CD4-positive, alpha-beta T cell (primary cell): ENCODE measurements around the gene AUTS2. TPM values are rescaled to one million over a fixed set of nuclear protein-coding genes. Genes with fewer than 3 reads are reported as not detected.
A peak's percentile ranks its signal among the peaks of the same experiment; 100 is the strongest.

Experiments
- ATAC-seq: fragments of 200-7000 bp; cut with Tn5 transposase; one replicate; pipeline ENCODE4 v1.10.0; 2022; ENCODE audit warnings: mild to moderate bottlenecking; ENCODE audit not compliant: poor library complexity
- CTCF ChIA-PET: fragments of 350-600 bp; sonication (Branson Sonifier 250); formaldehyde crosslinking; loops from one replicate; lab custom pipeline; 2021; ENCODE audit warnings: antibody characterized with exemption, inconsistent platforms; lab: Charles Lee
- POLR2A ChIA-PET: fragments of 350-600 bp; sonication (Branson Sonifier 250); formaldehyde crosslinking; loops from one replicate; lab custom pipeline; 2021; ENCODE audit warnings: antibody characterized with exemption, inconsistent platforms; lab: Charles Lee
- DNase-seq, 14 experiments: peaks; one replicate each; pipeline ENCODE4 v3.0.0-alpha.2; 2013 to 2020; ENCODE audit warnings: mixed read lengths in 2 of 14
- H3K27ac ChIP-seq, 2 donors: one replicate each; pipeline versions ENCODE4 v1.5.1 to v1.7.0; 2013; ENCODE audit warnings: low read length in 2 of 2, low read depth in 1 of 2, mild to moderate bottlenecking in 1 of 2
- H3K27me3 ChIP-seq, 2 experiments: 1 replicate in 1 of 2; 2 replicates in 1 of 2; pipeline versions ENCODE4 v1.6.1 to v1.7.0; 2013; ENCODE audit warnings: low read length in 2 of 2, control low read depth in 1 of 2, mild to moderate bottlenecking in 1 of 2, moderate library complexity in 1 of 2; ENCODE audit not compliant: insufficient read depth in 2 of 2, control insufficient read depth in 1 of 2
- H3K36me3 ChIP-seq: one replicate; pipeline ENCODE4 v1.6.1; 2013; ENCODE audit warnings: low read length, control low read depth; ENCODE audit not compliant: insufficient read depth
- H3K4me1 ChIP-seq: one replicate; pipeline ENCODE4 v1.6.1; 2013; ENCODE audit warnings: low read length, control low read depth; ENCODE audit not compliant: insufficient read depth
- H3K4me3 ChIP-seq: one replicate; pipeline ENCODE4 v1.5.1; 2013; ENCODE audit warnings: mild to moderate bottlenecking, low read length, moderate library complexity
- H3K9me3 ChIP-seq, 2 experiments: 1 replicate in 1 of 2; 2 replicates in 1 of 2; pipeline versions ENCODE4 v1.6.1 to v1.7.0; 2013; ENCODE audit warnings: low read length in 2 of 2, mild to moderate bottlenecking in 2 of 2, control low read depth in 1 of 2, moderate library complexity in 1 of 2; ENCODE audit not compliant: control insufficient read depth in 1 of 2, insufficient read depth in 1 of 2
- H3K27ac Mint-ChIP-seq: one replicate; pipeline ENCODE4 v1.8.0; 2020; ENCODE audit warnings: mixed read lengths
- H3K27me3 Mint-ChIP-seq: one replicate; pipeline ENCODE4 v1.8.0; 2021; ENCODE audit warnings: mixed read lengths
- H3K36me3 Mint-ChIP-seq: one replicate; pipeline ENCODE4 v1.8.0; 2021; ENCODE audit warnings: low read depth, mixed read lengths
- H3K4me1 Mint-ChIP-seq: one replicate; pipeline ENCODE4 v1.8.0; 2021; ENCODE audit warnings: low read depth, mixed read lengths
- H3K4me3 Mint-ChIP-seq: one replicate; pipeline ENCODE4 v1.8.0; 2020; ENCODE audit warnings: mild to moderate bottlenecking, mixed read lengths
- H3K9me3 Mint-ChIP-seq: one replicate; pipeline ENCODE4 v1.8.0; 2020; ENCODE audit warnings: mixed read lengths
- intact Hi-C, 2 experiments: fragments of 100-400 bp; cut with DNase I in 1 of 2; cut with micrococcal nuclease in 1 of 2; formaldehyde crosslinking; loops; one replicate each; pipeline versions ENCODE4 v1.15.1 to v1.9.0; 2023 to 2025; cut with DNase I, micrococcal nuclease
- total RNA-seq, 174 experiments: library from RNA in 2 of 174; stranded (reverse) in 2 of 174; gene quantifications; one replicate each; pipeline ENCODE4 v1.2.3 and lab custom pipeline; 2021 to 2026
- TF ChIP-seq, protein P1 (sequence below): fragments of 200-600 bp; IDR thresholded peaks from one replicate; pipeline ENCODE4 v1.8.0; 2022; ENCODE audit warnings: antibody characterized with exemption, mild to moderate bottlenecking

AUTS2 gene
- total RNA-seq, 2 experiments from 2014 or later = 43.6 to 47.6 TPM

- H3K27ac ChIP-seq = no peak overlapping the region
- peaks cover 4% of the 10 kb centered on the region for H3K9me3 Mint-ChIP-seq
- DNase-seq (no peak), ATAC-seq (no peak)
- intact Hi-C loops = no loop called here
- no peak overlapping the region for H3K4me3 Mint-ChIP-seq
- no peaks in the 10 kb centered on the region for H3K27me3 Mint-ChIP-seq
- peaks cover 9% of the 10 kb centered on the region for H3K4me1 ChIP-seq
- no peak overlapping the region for H3K27ac Mint-ChIP-seq
- H3K9me3 ChIP-seq = peaks cover 0 to 10% of the 10 kb centered on the region in 2 experiments
- no peaks in the 10 kb centered on the region for H3K27me3 ChIP-seq
- POLR2A ChIA-PET = no interaction called here
- H3K4me3 ChIP-seq = no peak overlapping the region
- H3K36me3 ChIP-seq = no peaks in the 10 kb centered on the region
- CTCF ChIA-PET = no interaction called here
- peaks cover 15% of the 10 kb centered on the region for H3K4me1 Mint-ChIP-seq
- no peaks in the 10 kb centered on the region for H3K36me3 Mint-ChIP-seq
- TF ChIP-seq, protein P1, sequence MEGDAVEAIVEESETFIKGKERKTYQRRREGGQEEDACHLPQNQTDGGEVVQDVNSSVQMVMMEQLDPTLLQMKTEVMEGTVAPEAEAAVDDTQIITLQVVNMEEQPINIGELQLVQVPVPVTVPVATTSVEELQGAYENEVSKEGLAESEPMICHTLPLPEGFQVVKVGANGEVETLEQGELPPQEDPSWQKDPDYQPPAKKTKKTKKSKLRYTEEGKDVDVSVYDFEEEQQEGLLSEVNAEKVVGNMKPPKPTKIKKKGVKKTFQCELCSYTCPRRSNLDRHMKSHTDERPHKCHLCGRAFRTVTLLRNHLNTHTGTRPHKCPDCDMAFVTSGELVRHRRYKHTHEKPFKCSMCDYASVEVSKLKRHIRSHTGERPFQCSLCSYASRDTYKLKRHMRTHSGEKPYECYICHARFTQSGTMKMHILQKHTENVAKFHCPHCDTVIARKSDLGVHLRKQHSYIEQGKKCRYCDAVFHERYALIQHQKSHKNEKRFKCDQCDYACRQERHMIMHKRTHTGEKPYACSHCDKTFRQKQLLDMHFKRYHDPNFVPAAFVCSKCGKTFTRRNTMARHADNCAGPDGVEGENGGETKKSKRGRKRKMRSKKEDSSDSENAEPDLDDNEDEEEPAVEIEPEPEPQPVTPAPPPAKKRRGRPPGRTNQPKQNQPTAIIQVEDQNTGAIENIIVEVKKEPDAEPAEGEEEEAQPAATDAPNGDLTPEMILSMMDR = no peak
These were observed 755.2 kb downstream of the AUTS2 start for GRCh38 chr7:70353330-70353945.

GRCh38 chr7:70353946-70354335 lies 755.7 kb downstream of the AUTS2 start:
- DNase-seq = no peak
- H3K27ac ChIP-seq = no peak overlapping the region
- CTCF ChIA-PET = no interaction called here
- ATAC-seq = no peak
- H3K4me1 ChIP-seq = peaks cover 9% of the 10 kb centered on the region
- Mint-ChIP-seq H3K4me3 (no peak overlapping the region), H3K27me3 (no peaks in the 10 kb centered on the region), H3K4me1 (peaks cover 15% of the 10 kb centered on the region), H3K36me3 (no peaks in the 10 kb centered on the region), H3K9me3 (peaks cover 4% of the 10 kb centered on the region), H3K27ac (no peak overlapping the region)
- intact Hi-C loops = no loop called here
- H3K27me3 ChIP-seq = no peaks in the 10 kb centered on the region
- H3K36me3 ChIP-seq = no peaks in the 10 kb centered on the region
- peaks cover 0 to 8% of the 10 kb centered on the region in 2 experiments for H3K9me3 ChIP-seq
- TF ChIP-seq, protein P1 = no peak
- POLR2A ChIA-PET = interaction anchor here (1.2 kb wide), 1 partner anchor 19 kb away, joined by 3 read pairs; no protein-coding TSS in a partner anchor
- no peak overlapping the region for H3K4me3 ChIP-seq

DNA sequence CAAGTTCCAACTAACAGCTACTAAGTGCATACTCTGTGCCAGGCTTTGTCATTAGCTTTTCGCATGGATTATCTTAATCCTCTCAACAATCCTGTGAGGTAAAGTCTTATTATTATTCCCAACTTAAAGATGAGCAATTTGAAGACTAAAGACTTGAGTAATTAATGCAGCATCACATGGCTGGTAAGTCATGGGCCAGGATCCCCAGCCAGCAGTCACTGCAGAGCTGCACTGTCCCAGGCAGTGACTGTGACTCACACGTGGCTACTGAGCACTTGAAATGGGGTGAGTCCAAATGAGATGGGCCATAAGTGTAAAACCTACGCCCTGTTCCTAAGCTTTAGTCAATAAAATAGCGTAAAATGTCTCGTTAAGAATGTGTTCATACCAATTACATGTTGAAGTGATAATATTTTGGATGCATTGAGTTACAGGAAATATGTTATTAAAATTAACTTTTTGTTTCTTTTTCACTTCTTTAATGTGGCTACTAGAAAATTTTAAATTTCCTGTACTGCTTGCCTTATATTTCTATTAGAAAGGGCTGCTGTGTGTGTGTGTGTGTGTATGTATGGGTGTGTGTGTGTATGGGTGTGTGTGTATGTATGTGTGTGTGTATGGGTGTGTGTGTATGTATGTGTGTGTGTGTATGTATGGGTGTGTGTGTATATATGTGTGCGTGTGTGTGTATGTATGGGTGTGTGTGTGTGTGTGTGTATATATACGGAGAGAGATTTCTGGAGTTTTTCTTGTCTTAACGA lies 756.3 kb downstream of the AUTS2 start:
- peaks cover 15% of the 10 kb centered on the region for H3K4me1 Mint-ChIP-seq
- peaks cover 4% of the 10 kb centered on the region for H3K9me3 Mint-ChIP-seq
- H3K36me3 Mint-ChIP-seq = no peaks in the 10 kb centered on the region
- H3K27ac ChIP-seq = no peak overlapping the region
- no peak overlapping the region for H3K4me3 Mint-ChIP-seq
- H3K27ac Mint-ChIP-seq = no peak overlapping the region
- intact Hi-C loops = no loop called here
- H3K36me3 ChIP-seq = no peaks in the 10 kb centered on the region
- H3K4me1 ChIP-seq = peaks cover 9% of the 10 kb centered on the region
- H3K4me3 ChIP-seq = no peak overlapping the region
- no peaks in the 10 kb centered on the region for H3K27me3 Mint-ChIP-seq
- H3K9me3 ChIP-seq = peaks cover 0 to 8% of the 10 kb centered on the region in 2 experiments
- TF ChIP-seq, protein P1 = no peak
- H3K27me3 ChIP-seq = no peaks in the 10 kb centered on the region
- ChIA-PET POLR2A (interaction anchor here (1.2 kb wide), 1 partner anchor 19 kb away, joined by 3 read pairs; no protein-coding TSS in a partner anchor), CTCF (no interaction called here)
- peak in 3 of 14 experiments; percentile 13 to 34 (median 18) for DNase-seq
- no peak for ATAC-seq
